Liver (tissue), 3 donors: ENCODE results near the gene TMEM223.

Experiments used
- RAD21 ChIP-seq, 2 donors: IDR thresholded peaks; 2 replicates each; pipeline ENCODE4 v1.6.1; 2016; ENCODE audit warnings: antibody characterized with exemption in 2 of 2, mild to moderate bottlenecking in 2 of 2
- TAF1 ChIP-seq: conservative IDR thresholded peaks from 2 replicates; pipeline ENCODE4 v1.6.1; 2016; ENCODE audit warnings: antibody characterized with exemption, mild to moderate bottlenecking
- TF ChIP-seq, protein P1 (sequence below): fragments of 150-350 bp; IDR thresholded peaks from 2 replicates; pipeline ENCODE4 v1.5.1; 2017; ENCODE audit warnings: improper control_type of control experiment, low read depth, low read length; ENCODE audit not compliant: missing input control
- TF ChIP-seq, protein P2 (sequence below): IDR thresholded peaks from 2 replicates; pipeline ENCODE4 v1.6.1; 2016; ENCODE audit warnings: antibody characterized with exemption
- TF ChIP-seq, protein P3 (sequence below): IDR thresholded peaks from 2 replicates; pipeline ENCODE4 v1.6.1; 2016; ENCODE audit warnings: antibody characterized with exemption
- donor health status: healthy.
- donor health status: healthy.

DNA sequence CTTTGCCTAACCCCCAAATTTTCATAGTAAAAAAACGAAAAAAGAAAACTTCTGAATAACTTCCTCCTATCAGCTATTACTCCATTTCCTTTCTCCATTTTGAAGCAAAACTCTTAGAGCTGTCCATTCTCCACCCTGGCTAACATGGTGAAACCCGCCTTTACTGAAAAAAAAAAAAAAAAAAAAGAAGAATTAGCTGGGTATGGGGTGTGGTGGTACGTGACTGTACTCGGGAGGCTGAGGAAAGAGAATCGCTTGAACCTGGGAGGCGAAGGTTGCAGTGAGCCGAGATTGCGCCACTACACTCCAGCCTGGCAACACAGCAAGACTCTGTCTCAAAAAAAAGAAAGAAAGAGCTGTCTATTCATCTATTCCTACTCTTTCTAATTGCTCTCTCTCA lies 24.8 kb upstream of the TMEM223 start:
- TF ChIP-seq, protein P1, sequence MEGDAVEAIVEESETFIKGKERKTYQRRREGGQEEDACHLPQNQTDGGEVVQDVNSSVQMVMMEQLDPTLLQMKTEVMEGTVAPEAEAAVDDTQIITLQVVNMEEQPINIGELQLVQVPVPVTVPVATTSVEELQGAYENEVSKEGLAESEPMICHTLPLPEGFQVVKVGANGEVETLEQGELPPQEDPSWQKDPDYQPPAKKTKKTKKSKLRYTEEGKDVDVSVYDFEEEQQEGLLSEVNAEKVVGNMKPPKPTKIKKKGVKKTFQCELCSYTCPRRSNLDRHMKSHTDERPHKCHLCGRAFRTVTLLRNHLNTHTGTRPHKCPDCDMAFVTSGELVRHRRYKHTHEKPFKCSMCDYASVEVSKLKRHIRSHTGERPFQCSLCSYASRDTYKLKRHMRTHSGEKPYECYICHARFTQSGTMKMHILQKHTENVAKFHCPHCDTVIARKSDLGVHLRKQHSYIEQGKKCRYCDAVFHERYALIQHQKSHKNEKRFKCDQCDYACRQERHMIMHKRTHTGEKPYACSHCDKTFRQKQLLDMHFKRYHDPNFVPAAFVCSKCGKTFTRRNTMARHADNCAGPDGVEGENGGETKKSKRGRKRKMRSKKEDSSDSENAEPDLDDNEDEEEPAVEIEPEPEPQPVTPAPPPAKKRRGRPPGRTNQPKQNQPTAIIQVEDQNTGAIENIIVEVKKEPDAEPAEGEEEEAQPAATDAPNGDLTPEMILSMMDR, result no peak
- TF ChIP-seq, protein P2, sequence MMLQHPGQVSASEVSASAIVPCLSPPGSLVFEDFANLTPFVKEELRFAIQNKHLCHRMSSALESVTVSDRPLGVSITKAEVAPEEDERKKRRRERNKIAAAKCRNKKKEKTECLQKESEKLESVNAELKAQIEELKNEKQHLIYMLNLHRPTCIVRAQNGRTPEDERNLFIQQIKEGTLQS, result no peak
- TF ChIP-seq RAD21 (IDR thresholded peaks at IDR 0.05), result no peak
- TF ChIP-seq, protein P3, sequence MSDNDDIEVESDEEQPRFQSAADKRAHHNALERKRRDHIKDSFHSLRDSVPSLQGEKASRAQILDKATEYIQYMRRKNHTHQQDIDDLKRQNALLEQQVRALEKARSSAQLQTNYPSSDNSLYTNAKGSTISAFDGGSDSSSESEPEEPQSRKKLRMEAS, result no peak
- no peak for TF ChIP-seq TAF1
